H4 (cell line): ENCODE data around the gene VAV2. TPM values are rescaled to one million over a fixed set of nuclear protein-coding genes. Genes with fewer than 3 reads are reported as not detected.

Experiments
- DNase-seq: peaks from one replicate; pipeline ENCODE4 v3.0.0-alpha.2; 2015; ENCODE audit warnings: low spot score
- total RNA-seq: library from RNA; depleted of rRNA; stranded (reverse); fragments of >200 nt; shearing (Covaris generic); gene quantifications from 2 replicates; pipeline ENCODE4 v1.2.3, GENCODE V29; 2014

VAV2 gene
- total RNA-seq, 1 experiment from 2014 or later = 4.5 TPM

DNA sequence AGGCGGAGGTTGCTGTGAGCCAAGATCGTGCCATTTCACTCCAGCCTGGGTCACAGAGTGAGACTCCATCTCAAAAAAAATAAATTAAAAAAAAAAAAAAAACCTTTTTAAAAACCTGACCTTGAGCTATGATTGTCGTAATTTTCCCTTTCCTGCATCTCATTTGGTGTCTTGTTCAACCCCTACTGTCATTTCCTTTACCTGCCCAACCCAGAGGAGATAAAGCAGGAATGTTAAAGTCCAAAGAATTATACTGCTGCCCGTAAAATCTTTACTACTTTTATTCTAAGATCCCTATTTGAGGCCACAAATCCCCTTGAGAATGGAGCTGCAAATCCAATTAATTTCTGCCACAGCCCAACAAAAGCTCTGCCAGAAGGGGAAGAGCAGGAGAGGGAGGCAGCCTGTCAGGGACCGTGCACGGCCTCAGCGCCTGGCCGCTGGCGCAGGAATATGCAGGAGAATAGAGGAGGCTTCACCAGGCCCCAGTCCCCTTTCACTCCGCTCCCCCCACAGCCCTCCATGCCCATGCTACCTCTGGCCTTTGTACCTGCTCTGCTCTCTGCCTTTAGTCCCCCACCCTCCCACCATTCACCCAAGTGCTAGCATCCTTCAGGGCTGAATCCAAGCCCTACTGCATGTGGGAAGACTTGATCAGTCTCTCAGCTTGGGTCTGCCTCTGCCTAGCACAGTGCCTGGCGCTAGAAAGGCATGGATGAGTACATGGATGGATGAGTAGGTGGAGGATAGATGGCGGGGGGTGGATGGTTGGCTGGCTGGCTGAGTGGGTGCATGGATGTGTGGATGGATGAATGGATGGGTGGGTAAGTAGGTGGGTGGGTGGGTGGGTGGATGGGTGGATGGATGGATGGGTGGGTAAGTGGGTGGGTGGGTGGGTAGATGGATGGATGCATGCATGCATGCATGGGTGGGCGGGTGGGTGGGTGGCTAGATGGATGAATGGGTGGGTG is 154.2 kb downstream of the VAV2 start:
- DNase-seq = no peak

DNA sequence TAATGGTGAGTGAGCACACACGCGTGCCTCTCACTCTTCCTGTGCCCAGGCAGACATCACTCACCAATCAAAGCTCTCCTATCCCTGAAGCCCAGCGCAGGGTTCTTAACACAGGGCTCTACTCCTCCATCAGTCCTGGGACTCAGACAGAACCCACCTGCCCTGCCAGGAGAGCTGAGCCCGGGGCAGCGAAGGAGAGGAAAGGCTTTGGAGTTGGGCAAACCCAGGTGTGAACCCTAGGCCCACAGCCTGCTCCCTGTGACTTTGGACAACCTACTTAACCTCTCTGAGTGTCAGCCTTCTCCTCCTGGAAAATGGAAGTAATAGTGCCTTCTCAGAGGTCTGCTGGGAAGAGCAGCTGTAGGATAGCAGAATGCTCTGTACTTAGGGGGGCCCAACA is 155.3 kb downstream of the VAV2 start:
- DNase-seq = no peak

DNA sequence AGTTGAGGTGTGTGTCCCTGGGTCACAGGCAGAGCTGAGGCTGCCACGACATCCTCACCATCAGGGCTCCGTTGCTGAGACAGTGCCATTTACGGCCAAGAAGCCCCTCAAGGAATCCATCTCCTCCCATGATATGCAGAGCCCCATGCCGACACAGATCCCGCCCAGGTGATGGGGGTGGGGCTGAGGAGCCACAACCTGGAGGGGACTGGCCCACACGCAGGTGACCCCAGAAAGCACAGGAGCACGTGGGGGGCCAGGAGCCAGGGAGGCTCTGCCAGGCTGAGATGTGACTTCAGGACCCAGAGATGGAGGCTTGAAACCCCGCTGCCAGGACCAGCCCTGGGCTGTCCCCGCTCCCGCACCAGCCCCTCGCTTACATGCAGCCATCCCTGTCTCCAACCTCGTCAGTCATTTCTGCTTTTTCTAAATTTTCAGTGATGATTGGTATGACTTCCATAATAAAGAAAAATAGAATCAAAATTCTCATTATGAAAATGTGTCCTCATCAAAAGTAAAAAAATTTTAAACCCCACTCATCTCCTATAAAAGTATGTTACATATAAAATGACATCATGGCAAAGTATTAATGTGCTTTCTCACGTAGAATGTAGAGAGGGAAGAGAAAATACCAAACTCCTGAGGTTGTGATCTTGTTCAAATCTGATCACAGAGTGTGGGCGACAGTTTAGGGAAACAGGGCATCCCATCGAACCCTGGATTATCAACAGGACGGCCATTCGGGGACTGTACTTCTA is 155.9 kb downstream of the VAV2 start:
- no peak for DNase-seq

DNA sequence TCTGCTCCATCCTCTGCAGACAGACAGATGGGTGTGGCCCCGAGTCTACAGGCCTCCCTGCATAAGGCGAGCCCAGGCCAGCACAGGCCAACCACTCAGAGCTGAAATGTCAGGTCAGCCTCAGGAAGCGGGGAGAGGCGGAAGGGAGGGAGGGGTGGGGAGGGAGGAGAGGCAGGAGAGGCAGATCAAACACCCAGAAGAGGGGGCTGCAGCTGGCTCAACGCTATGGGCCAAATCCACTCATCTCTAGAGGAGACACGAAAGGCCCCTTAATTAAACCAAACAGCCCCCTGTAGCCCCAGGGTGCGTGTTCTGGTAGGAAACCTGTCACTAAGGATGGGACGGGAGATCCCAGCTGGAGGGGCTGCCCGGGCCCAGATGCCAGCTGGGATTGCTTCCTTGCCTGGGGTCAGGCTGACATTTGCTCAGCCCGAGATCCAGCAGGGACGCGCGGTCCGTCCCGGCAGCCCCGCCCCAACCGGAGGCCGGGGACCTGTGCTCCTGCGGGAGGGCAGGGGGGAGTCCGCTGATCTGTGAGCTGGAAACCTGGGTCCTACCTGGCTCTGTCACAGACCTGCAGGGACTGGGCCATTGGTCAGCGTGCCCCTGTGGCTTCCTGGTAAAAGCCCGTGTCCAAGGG is 156.7 kb downstream of the VAV2 start:
- no peak for DNase-seq

DNA sequence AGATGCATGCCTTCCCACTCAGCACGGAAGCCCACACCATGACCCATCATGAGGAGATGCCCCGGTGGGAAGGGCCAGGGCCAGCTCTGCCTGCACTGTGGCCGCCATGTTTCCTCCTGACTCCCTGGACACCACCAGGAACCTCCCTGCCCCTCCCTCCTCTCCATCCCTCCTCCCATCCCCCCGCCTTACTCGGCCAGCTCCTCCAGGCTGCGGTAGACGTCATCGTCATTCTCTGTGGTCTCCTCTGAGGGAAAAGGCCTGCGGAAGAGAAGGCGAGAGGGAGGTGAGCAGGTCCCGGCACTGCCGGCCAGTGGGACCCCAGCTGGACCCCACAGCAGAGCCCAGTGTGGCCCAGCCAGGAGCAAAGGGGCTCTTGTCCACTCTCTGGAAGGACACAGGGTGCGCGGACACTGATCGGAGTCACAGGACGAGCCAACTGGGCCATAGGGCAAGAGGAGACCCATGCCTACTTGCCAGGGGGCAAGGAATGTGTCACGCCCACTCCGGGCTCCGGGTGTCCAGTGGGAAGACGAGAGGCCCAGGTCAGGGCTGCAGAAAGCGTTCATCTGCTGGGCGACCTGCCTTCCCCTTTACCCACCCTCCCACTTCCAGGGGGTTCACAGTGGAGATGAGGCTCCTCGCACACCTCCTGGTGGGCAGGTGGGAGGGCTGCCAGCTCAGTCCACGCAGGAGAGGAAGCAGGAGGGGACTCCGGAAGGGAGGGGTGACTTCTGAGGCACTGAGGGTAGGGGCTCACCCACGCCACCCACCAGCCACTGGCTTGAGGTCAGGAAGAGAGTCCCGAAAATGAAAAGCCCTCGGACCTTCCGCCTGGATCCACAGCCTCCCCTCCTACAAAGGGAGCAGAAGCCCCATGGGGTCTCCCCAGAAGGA is 157.8 kb downstream of the VAV2 start:
- no peak for DNase-seq

DNA sequence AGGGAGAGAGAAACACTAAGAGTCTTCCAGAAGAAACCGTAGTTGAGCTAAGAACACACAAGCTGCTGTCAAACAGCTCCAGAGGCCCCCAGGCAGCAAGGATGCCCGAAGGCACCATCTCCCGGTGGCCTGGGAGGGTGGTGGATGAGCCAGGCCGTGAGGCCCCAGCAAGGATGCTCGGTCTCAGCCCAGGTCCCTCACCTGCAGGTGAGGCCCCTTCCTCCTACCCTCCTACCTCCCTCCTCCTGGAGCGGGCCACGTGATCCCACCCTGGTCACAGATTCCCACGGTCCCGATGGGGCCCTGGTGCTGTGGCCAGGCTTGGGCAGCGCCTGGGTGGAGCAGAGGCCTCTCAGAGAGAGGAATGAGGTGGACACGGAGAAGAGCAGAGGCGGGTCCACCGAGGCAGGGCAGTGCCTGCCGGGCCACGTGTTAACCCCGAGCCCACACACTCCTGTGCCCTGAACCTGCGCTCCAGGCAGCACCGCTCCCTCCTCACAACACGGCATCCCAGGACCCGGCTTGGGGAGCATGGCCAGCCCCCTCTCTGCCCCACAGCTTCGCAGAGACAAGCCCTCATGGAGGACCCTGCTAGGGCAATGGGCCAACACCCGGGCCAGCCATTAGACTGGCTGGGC is 158.6 kb downstream of the VAV2 start:
- no peak for DNase-seq

DNA sequence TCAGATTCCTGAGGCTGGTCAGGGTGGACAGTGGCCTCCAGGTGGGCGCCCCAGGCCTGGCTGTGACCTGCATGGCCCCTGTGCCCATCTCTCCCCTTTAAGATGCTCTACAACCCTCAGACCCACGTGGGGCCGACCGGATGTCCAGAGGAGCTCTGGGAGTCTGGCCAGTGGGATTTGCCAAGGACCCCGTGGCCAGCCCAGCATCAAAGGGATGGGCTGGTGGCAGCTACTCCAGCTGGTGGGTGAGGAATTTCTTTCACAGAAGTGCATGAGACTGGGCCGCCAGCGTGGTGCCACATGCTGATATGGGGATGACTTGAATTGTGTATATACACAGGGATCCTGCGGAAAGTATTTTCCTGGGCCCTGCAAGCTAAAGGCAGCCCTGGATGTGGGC is 159.2 kb downstream of the VAV2 start:
- DNase-seq = no peak

DNA sequence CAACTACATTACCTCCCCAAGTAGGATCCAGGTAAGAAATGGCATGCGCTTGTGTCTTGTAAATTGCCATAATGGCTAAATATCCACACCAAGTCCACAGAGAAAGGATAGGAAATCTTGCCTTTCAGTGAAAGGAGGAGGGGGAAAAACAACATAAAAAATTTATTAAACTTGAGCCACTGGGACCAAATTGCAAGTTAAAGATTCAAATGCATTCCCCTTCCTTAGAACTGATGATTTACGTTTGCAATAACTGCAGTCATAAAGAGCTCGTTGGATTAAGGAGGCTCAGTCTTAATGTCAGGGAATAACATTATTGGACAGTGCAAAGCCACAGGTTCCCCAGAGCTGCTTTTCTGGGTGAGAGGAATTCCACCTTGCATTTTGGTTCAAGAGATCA is 161.4 kb downstream of the VAV2 start:
- no peak for DNase-seq

DNA sequence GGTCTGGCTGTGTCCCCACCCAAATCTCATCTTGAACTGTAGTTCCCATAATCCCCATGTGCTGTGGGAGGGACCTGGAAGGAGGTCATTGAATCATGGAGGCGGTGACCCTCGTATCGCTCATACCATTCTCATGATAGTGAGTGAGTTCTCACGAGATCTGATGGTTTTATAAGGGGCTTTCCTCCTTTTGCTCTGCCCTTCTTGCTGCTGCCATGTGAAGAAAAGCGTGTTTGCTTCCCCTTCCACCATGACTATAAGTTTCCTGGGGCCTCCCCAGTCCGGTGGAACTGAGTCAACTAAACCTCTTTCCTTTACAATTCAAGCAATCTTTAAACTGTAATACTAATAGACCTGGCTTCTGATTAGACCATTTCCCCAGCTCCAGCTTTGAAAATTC is 161.8 kb downstream of the VAV2 start:
- DNase-seq = no peak

DNA sequence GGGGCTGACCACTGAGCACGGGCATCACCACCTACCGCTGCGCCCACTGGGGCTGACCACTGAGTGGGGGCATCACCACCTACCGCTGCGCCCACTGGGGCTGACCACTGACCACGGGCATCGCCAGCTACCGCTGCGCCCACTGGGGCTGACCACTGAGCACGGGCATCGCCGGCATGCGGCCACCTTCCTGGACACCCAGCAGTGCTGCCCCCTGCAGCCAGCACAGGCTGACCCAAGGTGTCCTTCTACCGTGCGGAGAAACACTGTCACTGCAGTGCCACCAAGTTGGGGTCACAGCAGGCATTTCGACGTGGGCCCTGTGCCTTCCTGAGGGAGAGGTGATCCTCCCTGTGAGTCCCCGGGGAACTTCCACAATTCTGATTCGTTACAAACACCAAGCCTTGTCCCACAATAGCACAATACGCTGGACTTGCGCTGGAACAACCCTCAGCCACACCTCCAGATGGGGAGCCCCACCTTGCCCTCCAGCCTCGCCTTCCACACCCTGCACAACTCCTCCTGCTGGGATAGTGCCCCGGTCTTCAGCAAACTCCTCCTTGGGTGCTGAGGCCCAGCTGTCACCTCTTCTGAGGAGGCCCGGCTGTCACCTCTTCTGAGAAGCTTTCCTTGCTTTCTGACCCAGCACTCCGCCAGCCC is 163.7 kb downstream of the VAV2 start:
- no peak for DNase-seq

DNA sequence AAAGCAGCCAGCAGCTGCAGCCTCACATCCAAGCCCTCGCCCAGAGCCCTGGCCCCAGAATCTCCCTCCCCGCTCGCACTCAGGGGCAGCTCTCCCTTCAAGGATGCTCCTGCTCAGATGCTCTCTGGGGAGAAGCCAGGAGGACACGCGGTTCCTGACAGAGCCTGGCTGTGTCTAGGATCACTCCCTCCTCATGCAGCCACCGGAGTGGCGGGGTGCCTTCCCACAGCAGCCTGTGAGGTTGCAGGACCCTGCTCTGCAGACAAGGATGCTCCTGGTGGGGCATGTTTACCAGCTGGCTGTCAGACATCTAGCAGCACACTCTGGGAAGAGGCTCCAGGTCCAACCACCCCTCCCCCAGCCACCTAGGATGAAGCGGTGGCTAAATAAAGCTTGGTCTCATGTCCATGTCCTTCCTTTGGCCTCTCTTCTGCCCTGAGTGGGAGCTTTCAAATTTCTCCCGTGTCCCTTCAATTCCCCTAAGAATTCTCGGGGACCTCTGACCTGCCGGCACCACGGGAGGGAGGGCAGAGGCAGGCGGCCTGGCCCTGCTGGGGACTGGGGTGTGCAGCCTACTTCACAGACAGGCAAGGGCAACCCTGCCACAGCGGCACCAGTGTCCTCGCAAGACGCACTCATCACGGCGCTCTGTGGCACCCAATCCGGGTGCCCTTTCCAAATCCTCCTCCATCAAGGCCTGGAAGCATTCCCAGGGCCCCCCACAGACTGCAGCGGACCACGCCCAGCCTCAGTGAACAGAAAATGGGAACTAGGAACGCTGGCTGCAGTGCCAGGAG is 165.6 kb downstream of the VAV2 start:
- DNase-seq = no peak

DNA sequence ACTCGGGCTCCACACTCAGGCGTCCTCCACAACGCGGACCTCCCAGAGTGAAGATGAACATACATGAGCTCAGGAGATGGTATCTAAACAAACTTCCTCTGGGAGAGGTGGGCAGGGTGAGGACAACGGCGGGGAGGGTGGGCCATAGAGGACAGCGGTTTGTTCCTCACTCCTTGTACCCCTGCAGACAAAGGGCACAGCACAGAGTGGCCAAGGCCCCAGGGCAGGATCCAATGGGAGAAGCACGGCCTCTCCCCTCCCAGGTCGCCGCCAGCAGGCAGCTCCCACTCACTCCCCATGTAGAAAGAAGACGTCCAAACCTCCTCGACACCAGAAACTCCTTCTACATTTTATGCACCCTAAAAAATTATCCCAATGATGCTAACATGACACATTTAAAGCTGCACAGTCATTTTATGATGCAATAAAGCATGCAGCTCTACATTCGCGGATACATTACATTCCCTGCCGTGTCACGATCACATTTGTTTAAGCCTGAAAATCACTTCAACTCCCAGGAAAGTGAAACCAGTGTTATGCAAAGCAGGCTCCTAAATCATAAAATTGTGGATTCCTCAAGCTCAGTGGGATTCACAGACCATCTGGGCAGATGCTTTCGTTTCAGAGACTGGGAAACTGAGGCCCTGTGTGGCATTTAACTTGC is 166.4 kb downstream of the VAV2 start:
- DNase-seq = no peak

DNA sequence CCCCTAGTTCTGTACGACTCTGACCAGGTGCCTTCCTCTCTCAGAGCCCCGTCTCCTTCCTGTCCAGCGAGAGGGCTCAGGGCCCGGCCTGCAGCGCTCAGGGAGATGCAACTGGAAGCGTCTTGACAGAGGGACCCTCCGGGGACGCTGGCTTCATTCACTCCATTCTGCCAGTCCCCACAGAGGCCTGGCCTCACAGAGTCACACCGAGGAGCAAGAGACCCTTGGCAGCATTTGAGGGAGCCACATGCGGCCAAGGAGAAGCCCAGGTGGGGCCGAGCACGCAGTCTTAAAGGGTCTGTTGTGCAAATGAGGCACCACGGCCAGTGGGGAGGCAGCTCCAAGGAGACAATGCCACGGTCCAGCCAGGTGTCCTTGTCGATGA is 167.3 kb downstream of the VAV2 start:
- DNase-seq = no peak

DNA sequence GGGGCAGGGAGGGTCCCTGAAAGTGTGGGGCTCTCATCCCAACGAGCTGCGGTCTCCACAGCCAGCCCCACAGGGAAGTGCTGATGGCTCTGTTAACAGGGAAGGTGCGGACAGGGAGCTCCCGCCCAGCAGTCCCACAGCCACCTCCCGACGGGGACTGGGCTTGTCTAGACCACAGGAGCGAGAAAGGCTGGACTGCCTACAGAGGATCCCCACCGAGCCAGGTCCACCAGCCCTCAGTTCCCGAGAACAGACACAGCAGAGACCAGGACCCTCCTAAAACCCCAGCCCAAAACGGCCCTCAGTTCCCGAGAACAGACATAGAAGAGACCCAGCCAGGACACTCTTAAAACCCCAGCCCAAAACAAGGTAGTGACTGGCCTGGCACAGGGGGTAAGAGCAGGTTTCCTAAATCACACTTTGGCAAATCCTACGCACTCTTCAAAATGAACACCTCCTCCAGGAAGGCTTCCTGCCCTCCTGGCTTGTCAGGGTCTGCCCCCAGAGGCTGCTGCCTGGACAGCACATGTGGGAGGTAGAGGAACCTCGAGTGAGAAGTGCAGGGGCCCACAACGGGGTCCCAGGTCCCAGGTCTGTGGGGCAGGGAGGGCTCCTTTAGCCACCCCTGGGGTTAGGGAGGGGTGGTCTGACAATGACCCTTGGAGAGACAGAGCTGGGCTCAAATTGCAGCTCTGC is 167.9 kb downstream of the VAV2 start:
- no peak for DNase-seq

DNA sequence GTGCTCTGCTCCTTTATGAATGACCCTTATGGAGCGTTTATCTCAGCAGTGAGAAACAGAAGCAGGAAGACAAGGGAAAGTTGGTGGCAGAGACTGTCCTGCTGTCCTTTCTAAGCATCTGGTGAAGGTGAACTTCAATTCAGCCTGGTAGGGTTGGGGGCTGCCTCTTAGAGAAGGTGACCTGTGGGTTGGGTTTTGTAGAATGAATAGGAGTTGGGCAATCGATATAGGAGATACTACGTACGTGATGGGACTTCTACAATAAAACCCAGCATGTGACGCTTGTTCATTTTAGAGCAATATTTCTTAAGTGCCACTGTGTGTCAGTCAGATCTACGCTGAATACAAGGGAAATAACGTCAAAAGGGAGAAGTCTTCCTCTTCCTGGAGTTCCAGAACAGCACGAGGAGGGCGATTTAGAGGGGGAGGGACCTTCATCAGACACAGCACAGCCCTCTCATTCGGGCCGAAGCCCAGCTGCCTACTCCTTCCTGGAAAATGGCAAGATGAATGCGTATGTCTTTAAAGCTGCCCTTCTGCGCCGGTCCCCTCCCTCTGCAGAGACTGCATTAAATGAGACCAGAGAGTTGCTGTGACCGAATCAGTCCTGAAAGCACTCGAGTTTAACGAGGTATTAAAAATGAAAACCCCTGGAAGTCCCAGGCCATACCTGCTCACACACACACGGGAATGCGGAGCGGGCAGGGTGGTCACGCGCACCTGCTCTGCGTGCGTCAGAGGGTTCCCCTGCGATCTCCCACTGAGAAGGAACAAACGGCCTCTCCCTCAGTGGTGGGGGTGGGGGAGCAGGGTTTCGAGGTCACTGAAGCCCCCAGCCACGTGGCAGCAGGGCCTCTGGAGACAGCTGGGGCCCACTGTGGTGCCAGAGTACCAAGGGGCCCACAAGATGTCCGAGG is 168.7 kb downstream of the VAV2 start:
- DNase-seq = no peak

DNA sequence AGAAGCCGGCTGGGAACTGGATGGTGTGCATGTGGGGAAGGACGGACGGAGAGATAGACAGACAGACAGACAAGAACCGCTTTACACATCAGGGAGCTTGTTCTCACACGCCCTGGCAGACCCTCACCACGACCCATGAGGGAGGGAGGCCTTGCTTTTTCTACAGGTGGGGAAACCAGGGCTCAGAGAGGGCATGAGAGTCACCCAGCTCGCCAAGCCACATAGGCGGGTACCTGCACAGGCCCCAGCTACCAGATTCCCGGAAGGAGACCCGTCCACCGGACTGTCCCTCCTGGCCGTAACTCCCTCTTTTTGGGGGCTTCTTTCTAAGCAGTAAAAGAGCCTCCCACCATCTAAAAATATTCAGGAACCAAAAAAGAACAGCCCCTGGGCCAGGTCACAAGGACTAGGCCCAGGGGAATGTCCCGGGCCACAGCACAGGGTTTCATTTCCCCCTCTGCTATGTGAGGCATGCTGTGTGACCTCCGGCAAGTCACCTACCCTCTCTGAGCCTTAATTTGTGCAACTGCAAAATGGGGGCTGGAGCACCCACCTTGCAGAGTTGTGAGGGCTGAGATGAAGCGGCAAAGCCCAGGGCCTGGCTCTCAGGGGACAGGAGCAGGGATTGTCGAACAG is 169.6 kb downstream of the VAV2 start:
- no peak for DNase-seq
